Measurements from ENCODE around the gene TAT.
"Not testable (repeated sequence)": the region's sequence is repeated elsewhere in the genome, so short reads cannot be mapped to it uniquely, and the experiment has no call there.

Gene TAT

GRCh38 chr16:71590584-71590983, 13.7 kb upstream of the TAT start:
- DNase-seq (ENCODE audit: low read depth, low spot score), result no peak
- Histone ChIP-seq H3K9me3 (ENCODE audit: low read depth, low read length) (no peaks in the 10 kb centered on the region), H3K36me3 (ENCODE audit: insufficient read depth, low read length) (no peaks in the 10 kb centered on the region), H3K4me3 (no peak overlapping the region), H3K27ac (no peak overlapping the region), H3K9ac (ENCODE audit: insufficient read length) (no peak overlapping the region)
- TF ChIP-seq EZH2 (IDR thresholded peaks at IDR 0.05), result no peak
- TF ChIP-seq FOXP2 (optimal IDR thresholded peaks at IDR 0.05; ENCODE audit: control extremely low read depth, extremely low read length, insufficient read depth), result no peak
- TF ChIP-seq POLR2AphosphoS5 (IDR thresholded peaks at IDR 0.05; ENCODE audit: borderline replicate concordance, low read depth, low read length), result no peak

GRCh38 chr16:71590071-71590470, 13.2 kb upstream of the TAT start:
- H3K9ac ChIP-seq (ENCODE audit: insufficient read length); H3K4me3 ChIP-seq; H3K27ac ChIP-seq; H3K36me3 ChIP-seq (ENCODE audit: insufficient read depth, low read length); H3K9me3 ChIP-seq (ENCODE audit: low read depth, low read length); DNase-seq (ENCODE audit: low read depth, low spot score): not testable (repeated sequence)

DNA sequence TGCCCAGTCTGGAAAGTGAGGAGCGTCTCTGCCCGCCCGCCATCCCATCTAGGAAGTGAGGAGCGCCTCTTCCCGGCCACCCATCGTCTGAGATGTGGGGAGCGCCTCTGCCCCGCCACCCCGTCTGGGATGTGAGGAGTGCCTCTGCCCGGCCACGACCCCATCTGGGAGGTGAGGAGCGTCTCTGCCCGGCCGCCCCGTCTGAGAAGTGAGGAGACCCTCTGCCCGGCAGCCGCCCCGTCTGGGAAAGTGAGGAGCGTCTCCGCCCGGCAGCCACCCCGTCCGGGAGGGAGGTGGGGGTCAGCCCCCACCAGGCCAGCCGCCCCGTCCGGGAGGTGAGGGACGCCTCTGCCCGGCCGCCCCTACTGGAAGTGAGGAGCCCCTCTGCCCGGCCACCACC, 12.4 kb upstream of the TAT start:
- DNase-seq (ENCODE audit: low read depth, low spot score); H3K9ac ChIP-seq (ENCODE audit: insufficient read length); H3K36me3 ChIP-seq (ENCODE audit: insufficient read depth, low read length); H3K27ac ChIP-seq; H3K9me3 ChIP-seq (ENCODE audit: low read depth, low read length); H3K4me3 ChIP-seq: not testable (repeated sequence)

DNA sequence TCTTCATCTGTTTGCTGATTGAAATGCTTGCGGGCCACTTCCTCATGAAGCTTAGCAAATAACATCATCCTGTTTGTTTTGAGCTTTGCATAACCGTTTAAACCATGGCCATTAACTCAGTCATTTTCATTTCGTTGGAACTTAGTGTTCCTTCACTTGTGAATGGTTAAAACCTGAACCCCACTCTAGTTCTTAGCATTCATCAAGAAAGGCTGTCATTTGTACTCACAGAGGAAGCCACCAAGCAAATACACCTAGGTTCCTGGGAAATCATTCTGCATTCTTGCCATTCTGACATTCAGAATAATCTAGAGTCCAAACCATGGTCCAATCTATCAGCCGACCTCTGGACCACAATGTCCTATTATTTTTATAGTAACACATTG, 8.4 kb upstream of the TAT start:
- Histone ChIP-seq H3K4me3 (no peak overlapping the region), H3K9me3 (ENCODE audit: low read depth, low read length) (no peaks in the 10 kb centered on the region), H3K36me3 (ENCODE audit: insufficient read depth, low read length) (no peaks in the 10 kb centered on the region), H3K9ac (ENCODE audit: insufficient read length) (no peak overlapping the region), H3K27ac (no peak overlapping the region)
- DNase-seq (ENCODE audit: low read depth, low spot score), result no peak
- no peak for TF ChIP-seq EZH2 (IDR thresholded peaks at IDR 0.05)
- no peak for TF ChIP-seq POLR2AphosphoS5 (IDR thresholded peaks at IDR 0.05; ENCODE audit: borderline replicate concordance, low read depth, low read length)
- no peak for TF ChIP-seq FOXP2 (optimal IDR thresholded peaks at IDR 0.05; ENCODE audit: control extremely low read depth, extremely low read length, insufficient read depth)

- no peak for DNase-seq (ENCODE audit: low read depth, low spot score)
- no peak for TF ChIP-seq FOXP2 (optimal IDR thresholded peaks at IDR 0.05; ENCODE audit: control extremely low read depth, extremely low read length, insufficient read depth)
- no peak for TF ChIP-seq EZH2 (IDR thresholded peaks at IDR 0.05)
- TF ChIP-seq POLR2AphosphoS5 (IDR thresholded peaks at IDR 0.05; ENCODE audit: borderline replicate concordance, low read depth, low read length), result no peak
- no peak overlapping the region for H3K4me3 ChIP-seq
- H3K9me3 ChIP-seq (ENCODE audit: low read depth, low read length), result no peaks in the 10 kb centered on the region
- H3K27ac ChIP-seq, result no peak overlapping the region
- no peak overlapping the region for H3K9ac ChIP-seq (ENCODE audit: insufficient read length)
- no peaks in the 10 kb centered on the region for H3K36me3 ChIP-seq (ENCODE audit: insufficient read depth, low read length)
Observed at GRCh38 chr16:71584543-71585317, 7.8 kb upstream of the TAT start.

- not testable (repeated sequence) for H3K36me3 ChIP-seq (ENCODE audit: insufficient read depth, low read length); H3K9me3 ChIP-seq (ENCODE audit: low read depth, low read length); H3K9ac ChIP-seq (ENCODE audit: insufficient read length); H3K27ac ChIP-seq; H3K4me3 ChIP-seq; DNase-seq (ENCODE audit: low read depth, low spot score)
Observed at GRCh38 chr16:71582553-71582848, 5.6 kb upstream of the TAT start.

- no peak overlapping the region for H3K27ac ChIP-seq
- no peak for DNase-seq (ENCODE audit: low read depth, low spot score)
- H3K4me3 ChIP-seq, result no peak overlapping the region
- no peaks in the 10 kb centered on the region for H3K9me3 ChIP-seq (ENCODE audit: low read depth, low read length)
- TF ChIP-seq EZH2 (IDR thresholded peaks at IDR 0.05) (no peak), FOXP2 (optimal IDR thresholded peaks at IDR 0.05; ENCODE audit: control extremely low read depth, extremely low read length, insufficient read depth) (no peak), POLR2AphosphoS5 (IDR thresholded peaks at IDR 0.05; ENCODE audit: borderline replicate concordance, low read depth, low read length) (no peak)
- H3K36me3 ChIP-seq (ENCODE audit: insufficient read depth, low read length), result no peaks in the 10 kb centered on the region
- H3K9ac ChIP-seq (ENCODE audit: insufficient read length), result no peak overlapping the region
Observed at GRCh38 chr16:71574702-71575101, 2.2 kb downstream of the TAT start.

DNA sequence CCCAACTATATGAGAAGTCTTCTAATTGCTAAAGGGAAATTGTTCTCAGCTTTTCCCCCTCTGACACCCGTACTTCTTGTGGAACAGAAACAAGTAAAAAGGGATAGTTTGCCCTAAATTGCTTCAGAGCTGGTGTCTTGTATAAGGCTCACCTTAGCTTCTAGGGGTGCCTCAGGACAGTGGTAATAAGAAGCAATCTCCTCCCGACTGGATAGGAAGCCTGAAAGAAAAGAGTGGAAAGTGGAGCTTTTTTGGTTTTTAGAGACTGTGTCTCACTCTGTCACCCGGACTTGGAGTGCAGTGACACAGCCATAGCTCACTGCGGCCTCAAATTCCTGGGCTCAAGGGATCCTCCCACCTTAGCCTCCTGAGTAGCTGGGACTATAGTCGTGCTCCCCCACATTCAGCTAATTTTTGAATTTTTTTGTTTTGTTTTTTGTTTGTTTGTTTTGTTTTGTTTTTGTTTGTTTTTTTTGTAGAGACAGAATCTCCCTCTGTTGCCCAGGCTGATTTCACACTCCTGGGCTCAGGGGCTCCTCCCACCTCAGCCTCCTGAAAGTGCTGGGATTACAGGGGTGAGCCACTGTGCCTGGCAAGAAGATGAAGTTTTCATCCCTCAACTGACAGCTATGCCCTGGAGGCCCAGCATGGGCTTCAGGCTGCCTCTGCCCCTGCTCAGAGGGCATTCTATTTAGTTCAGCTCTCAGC, 3.4 kb downstream of the TAT start:
- Histone ChIP-seq H3K4me3 (no peak overlapping the region), H3K9ac (ENCODE audit: insufficient read length) (no peak overlapping the region), H3K36me3 (ENCODE audit: insufficient read depth, low read length) (no peaks in the 10 kb centered on the region), H3K27ac (no peak overlapping the region), H3K9me3 (ENCODE audit: low read depth, low read length) (no peaks in the 10 kb centered on the region)
- TF ChIP-seq FOXP2 (optimal IDR thresholded peaks at IDR 0.05; ENCODE audit: control extremely low read depth, extremely low read length, insufficient read depth) (no peak), EZH2 (IDR thresholded peaks at IDR 0.05) (no peak), POLR2AphosphoS5 (IDR thresholded peaks at IDR 0.05; ENCODE audit: borderline replicate concordance, low read depth, low read length) (no peak)
- no peak for DNase-seq (ENCODE audit: low read depth, low spot score)

GRCh38 chr16:71572497-71573116, 4.3 kb downstream of the TAT start:
- no peaks in the 10 kb centered on the region for H3K9me3 ChIP-seq (ENCODE audit: low read depth, low read length)
- H3K4me3 ChIP-seq, result no peak overlapping the region
- no peaks in the 10 kb centered on the region for H3K36me3 ChIP-seq (ENCODE audit: insufficient read depth, low read length)
- no peak for DNase-seq (ENCODE audit: low read depth, low spot score)
- no peak for TF ChIP-seq EZH2 (IDR thresholded peaks at IDR 0.05)
- no peak for TF ChIP-seq POLR2AphosphoS5 (IDR thresholded peaks at IDR 0.05; ENCODE audit: borderline replicate concordance, low read depth, low read length)
- no peak for TF ChIP-seq FOXP2 (optimal IDR thresholded peaks at IDR 0.05; ENCODE audit: control extremely low read depth, extremely low read length, insufficient read depth)
- H3K27ac ChIP-seq, result no peak overlapping the region
- H3K9ac ChIP-seq (ENCODE audit: insufficient read length), result no peak overlapping the region
